PC-9 (cell line): Measurements from ENCODE around the gene CFAP97.

Source experiments
- EZH2 ChIP-seq: fragments of 200-600 bp; sonication (generic); IDR thresholded peaks from 2 replicates; pipeline ENCODE4 v1.8.0; 2017; ENCODE audit warnings: antibody characterized with exemption, low read depth
- TF ChIP-seq, protein P1 (sequence below): fragments of 200-600 bp; sonication (generic); conservative IDR thresholded peaks from 2 replicates; pipeline ENCODE4 v1.6.1; 2017; ENCODE audit warnings: mixed run types, antibody characterized with exemption, mild to moderate bottlenecking, moderate library complexity

DNA sequence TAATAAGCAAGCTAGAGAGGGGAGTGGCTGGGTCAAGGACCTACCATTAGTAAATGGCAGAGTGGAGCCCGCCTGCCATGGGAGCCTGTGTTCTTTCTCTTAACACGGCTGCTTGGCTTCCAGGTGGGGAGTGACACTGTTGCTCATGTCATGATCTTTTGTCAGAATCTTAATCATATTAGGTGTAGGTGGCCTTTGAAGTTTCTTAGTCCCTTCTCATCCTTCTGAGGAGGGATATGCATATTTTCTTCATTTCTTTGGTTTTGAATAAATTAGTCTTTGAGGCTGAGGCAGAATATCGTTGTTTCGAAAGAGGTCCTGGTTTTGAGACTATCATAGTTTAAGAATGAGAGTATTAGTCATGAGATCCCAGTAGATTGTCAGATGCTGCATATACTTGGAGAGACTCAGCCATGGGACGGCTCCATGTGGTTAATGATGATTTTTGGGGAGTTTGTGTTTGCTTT, 34.4 kb upstream of the CFAP97 start:
- no peak for TF ChIP-seq EZH2
- TF ChIP-seq, protein P1, sequence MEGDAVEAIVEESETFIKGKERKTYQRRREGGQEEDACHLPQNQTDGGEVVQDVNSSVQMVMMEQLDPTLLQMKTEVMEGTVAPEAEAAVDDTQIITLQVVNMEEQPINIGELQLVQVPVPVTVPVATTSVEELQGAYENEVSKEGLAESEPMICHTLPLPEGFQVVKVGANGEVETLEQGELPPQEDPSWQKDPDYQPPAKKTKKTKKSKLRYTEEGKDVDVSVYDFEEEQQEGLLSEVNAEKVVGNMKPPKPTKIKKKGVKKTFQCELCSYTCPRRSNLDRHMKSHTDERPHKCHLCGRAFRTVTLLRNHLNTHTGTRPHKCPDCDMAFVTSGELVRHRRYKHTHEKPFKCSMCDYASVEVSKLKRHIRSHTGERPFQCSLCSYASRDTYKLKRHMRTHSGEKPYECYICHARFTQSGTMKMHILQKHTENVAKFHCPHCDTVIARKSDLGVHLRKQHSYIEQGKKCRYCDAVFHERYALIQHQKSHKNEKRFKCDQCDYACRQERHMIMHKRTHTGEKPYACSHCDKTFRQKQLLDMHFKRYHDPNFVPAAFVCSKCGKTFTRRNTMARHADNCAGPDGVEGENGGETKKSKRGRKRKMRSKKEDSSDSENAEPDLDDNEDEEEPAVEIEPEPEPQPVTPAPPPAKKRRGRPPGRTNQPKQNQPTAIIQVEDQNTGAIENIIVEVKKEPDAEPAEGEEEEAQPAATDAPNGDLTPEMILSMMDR = no peak
